Measurements from ENCODE around the gene PDHA1. TPM values are rescaled to one million over a fixed set of nuclear protein-coding genes. Genes with fewer than 3 reads are reported as not detected.
A peak's percentile ranks its signal among the peaks of the same experiment; 100 is the strongest.

Gene PDHA1
- 100 to 1,000 TPM in 4 of 6 donors, 10 to 100 TPM in 2; 60.6 to 216 (median 111) TPM for total RNA-seq

DNA sequence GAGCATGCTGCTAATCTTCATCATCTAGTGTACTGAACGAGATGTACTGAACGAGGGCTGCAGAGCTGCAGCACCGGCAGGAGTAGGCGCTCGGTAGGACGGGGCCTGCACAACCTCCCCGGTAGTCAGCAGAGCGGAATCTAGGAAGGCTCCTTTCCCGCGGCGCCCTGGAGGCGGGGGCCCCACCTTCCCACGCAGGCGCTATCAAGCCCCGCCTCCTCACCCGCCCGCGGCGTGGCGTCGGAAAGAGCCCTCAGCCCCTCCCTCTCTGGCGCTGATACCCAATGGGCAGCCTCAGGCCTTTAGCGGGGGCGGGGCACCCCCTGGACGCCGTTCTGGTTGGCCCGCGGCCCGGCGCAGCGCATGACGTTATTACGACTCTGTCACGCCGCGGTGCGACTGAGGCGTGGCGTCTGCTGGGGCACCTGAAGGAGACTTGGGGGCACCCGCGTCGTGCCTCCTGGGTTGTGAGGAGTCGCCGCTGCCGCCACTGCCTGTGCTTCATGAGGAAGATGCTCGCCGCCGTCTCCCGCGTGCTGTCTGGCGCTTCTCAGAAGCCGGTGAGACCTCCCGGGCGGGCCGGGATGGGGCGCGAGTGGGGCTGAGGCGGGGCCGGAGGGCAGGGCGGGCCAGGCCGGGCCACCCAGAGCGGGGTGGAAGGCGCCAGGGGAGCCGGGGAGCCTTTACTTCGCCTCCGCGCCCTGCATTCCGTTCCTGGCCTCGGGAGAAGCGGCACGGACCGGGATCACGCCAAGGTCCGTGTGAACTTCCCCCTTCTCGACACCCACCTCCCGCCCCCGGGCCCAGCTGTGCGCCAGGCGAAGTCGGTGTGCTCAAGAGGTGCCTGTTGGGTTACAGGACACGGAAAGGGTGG, at the start of gene PDHA1:
TSS of gene PDHA1 (plus strand) at position 393 of the 874 bp plus-strand sequence. CDS start at position 504, 111 bp downstream.
- H3K9me3 ChIP-seq: no peaks in the 10 kb centered on the region
- no peaks in the 10 kb centered on the region for H3K36me3 ChIP-seq
- peak within 1 kb of the TSS; percentile 62 to 88 (median 70) for H3K4me3 ChIP-seq
- H3K27me3 ChIP-seq: no peaks in the 10 kb centered on the region
- DNase-seq (peak; percentile 90 to 98), ATAC-seq (ENCODE audit: low FRiP score in 2 of 2) (peak; percentile 97 to 100)
- 37% methylated on average over 61 of the region's 81 CpGs; no CpG with 5 or more reads in 1 of the 2 donors for WGBS, 2 donors
- H3K27ac ChIP-seq: peak within 1 kb of the TSS; percentile 87 to 90 (median 89)
- peaks cover 0 to 11% (median 7%) of the 10 kb centered on the region in 4 donors for H3K4me1 ChIP-seq
- TF ChIP-seq POLR2AphosphoS5 (IDR thresholded peaks at IDR 0.05): peak; percentile 53 to 79
- peak in 3 of 4 donors; percentile 33 to 78 (median 53) for TF ChIP-seq POLR2A (IDR thresholded peaks at IDR 0.05)
- no peak for TF ChIP-seq EP300 (IDR thresholded peaks at IDR 0.05)

DNA sequence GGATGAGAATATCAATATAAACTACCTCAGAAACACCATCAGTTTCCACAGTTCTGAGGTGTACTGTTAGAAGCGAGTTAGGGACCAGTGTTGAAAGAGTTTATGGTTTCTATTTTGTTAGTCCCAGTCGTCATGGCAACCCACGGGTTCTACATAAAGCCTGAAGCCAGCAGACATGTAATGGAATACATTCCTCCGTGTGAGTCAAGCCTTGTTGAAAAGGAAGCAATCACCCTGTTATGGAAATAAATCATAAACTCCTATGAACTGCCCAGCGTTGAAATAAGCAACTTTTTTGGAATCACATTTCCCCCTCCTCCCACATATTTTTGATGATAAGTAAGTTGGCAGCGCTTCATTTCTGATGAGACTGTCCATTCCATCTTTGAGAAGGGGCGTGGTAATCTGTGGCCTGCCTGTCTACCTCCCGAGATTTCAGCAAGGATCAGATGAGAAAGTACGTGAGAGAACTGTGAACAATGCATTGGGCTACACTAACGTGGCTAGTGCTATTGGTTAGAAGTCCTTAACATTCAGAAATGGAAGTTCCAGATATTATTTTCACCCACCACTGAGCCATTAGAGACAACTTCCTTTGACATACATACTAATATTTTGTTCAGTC, 40.4 kb upstream of the PDHA1 start:
- H3K27ac ChIP-seq: no peak overlapping the region
- WGBS, 2 donors: 62 to 65% methylated on average over 10 of the region's 10 CpGs
- H3K4me3 ChIP-seq: no peak overlapping the region
- H3K4me1 ChIP-seq: no peaks in the 10 kb centered on the region
- no peak for TF ChIP-seq POLR2AphosphoS5 (IDR thresholded peaks at IDR 0.05)
- TF ChIP-seq, protein P1, sequence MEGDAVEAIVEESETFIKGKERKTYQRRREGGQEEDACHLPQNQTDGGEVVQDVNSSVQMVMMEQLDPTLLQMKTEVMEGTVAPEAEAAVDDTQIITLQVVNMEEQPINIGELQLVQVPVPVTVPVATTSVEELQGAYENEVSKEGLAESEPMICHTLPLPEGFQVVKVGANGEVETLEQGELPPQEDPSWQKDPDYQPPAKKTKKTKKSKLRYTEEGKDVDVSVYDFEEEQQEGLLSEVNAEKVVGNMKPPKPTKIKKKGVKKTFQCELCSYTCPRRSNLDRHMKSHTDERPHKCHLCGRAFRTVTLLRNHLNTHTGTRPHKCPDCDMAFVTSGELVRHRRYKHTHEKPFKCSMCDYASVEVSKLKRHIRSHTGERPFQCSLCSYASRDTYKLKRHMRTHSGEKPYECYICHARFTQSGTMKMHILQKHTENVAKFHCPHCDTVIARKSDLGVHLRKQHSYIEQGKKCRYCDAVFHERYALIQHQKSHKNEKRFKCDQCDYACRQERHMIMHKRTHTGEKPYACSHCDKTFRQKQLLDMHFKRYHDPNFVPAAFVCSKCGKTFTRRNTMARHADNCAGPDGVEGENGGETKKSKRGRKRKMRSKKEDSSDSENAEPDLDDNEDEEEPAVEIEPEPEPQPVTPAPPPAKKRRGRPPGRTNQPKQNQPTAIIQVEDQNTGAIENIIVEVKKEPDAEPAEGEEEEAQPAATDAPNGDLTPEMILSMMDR (IDR thresholded peaks at IDR 0.05): no peak
- no peak for TF ChIP-seq EP300 (IDR thresholded peaks at IDR 0.05)
- no peaks in the 10 kb centered on the region for H3K36me3 ChIP-seq
- H3K9me3 ChIP-seq: no peaks in the 10 kb centered on the region
- H3K27me3 ChIP-seq: no peaks in the 10 kb centered on the region
- ATAC-seq (ENCODE audit: low FRiP score in 2 of 2) (peak in 1 of 2 donors; percentile 92), DNase-seq (no peak)

DNA sequence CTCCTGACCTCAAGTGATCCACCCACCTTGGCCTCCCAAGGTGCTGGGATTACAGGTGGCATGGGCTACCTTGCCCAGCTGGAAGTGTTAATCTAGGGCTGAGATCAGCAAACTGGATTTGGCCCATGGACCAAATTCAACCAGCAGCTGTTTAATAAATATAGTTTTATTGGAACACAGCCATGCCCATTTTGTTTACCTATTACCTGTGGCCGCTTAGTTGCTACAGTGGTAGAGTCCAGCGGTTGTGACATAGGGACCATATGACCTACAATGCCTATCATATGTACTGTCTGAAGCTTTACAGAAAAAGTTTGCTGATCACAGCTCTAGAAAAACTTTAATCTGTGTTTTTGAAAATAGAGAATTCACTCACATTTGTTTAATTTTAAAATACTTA, 17.2 kb upstream of the PDHA1 start:
- H3K36me3 ChIP-seq: no peaks in the 10 kb centered on the region
- 79 to 86% methylated on average over 2 of the region's 2 CpGs for WGBS, 2 donors
- DNase-seq (no peak), ATAC-seq (ENCODE audit: low FRiP score in 2 of 2) (no peak)
- H3K27me3 ChIP-seq: no peaks in the 10 kb centered on the region
- H3K4me1 ChIP-seq: no peaks in the 10 kb centered on the region
- H3K27ac ChIP-seq: no peak overlapping the region
- no peak for TF ChIP-seq POLR2AphosphoS5 (IDR thresholded peaks at IDR 0.05)
- no peak for TF ChIP-seq EP300 (IDR thresholded peaks at IDR 0.05)
- H3K4me3 ChIP-seq: no peak overlapping the region
- H3K9me3 ChIP-seq: no peaks in the 10 kb centered on the region

DNA sequence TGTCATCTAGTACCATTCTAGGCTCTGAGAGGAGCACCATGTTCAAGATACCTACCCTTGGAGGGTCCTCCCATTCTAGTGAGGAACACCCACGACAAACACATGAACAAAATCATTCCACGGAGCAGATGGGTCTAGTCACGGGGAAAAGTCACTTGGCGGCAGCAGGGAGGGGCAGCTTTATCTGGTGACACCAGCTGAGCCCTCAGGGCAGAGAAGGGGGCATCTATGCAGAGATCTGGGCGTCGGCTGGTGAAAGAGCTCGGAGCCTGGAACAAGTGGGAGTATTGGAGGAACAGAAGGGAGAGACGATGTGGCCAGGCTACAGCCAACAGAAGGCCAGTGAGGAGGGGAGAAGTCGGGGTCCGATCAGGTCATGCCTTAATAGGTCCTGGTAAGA, 11.9 kb upstream of the PDHA1 start:
- WGBS, 2 donors: 83 to 84% methylated on average over 10 of the region's 10 CpGs
- TF ChIP-seq POLR2AphosphoS5 (IDR thresholded peaks at IDR 0.05) (no peak), POLR2A (IDR thresholded peaks at IDR 0.05) (no peak), EP300 (IDR thresholded peaks at IDR 0.05) (no peak)
- TF ChIP-seq, protein P1 (IDR thresholded peaks at IDR 0.05): no peak
- DNase-seq: no peak
- no peaks in the 10 kb centered on the region for H3K27me3 ChIP-seq
- H3K4me1 ChIP-seq: no peaks in the 10 kb centered on the region
- no peak overlapping the region for H3K27ac ChIP-seq
- no peak for ATAC-seq (ENCODE audit: low FRiP score in 2 of 2)
- H3K9me3 ChIP-seq: peaks cover 0 to 10% (median 0%) of the 10 kb centered on the region in 4 donors
- no peaks in the 10 kb centered on the region for H3K36me3 ChIP-seq
- H3K4me3 ChIP-seq: no peak overlapping the region

DNA sequence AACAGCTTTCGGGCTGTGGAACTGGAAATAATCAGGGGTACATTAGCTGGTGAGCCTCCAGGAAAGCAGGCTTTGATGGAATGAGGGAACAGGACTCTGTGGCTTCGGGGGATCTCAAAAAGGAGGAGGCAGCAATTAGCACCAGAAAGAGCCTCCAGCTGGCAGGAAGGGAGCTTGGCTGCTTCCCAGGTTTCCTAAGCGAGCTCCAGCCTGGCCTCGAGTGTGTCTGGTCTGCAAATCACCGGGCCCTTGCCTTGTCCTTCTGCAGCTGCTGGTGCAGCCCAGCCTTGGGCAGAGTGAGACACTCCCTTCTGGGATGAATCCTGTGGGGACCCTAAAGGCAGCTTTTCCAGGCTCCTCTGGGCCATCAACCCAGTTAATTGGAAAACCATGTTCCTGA, 10.7 kb upstream of the PDHA1 start:
- peaks cover 0 to 10% (median 0%) of the 10 kb centered on the region in 4 donors for H3K9me3 ChIP-seq
- H3K36me3 ChIP-seq: no peaks in the 10 kb centered on the region
- TF ChIP-seq EP300 (IDR thresholded peaks at IDR 0.05): no peak
- TF ChIP-seq, protein P1 (IDR thresholded peaks at IDR 0.05): no peak
- TF ChIP-seq POLR2AphosphoS5 (IDR thresholded peaks at IDR 0.05): no peak
- TF ChIP-seq POLR2A (IDR thresholded peaks at IDR 0.05): no peak
- H3K27ac ChIP-seq: no peak overlapping the region
- DNase-seq (no peak), ATAC-seq (ENCODE audit: low FRiP score in 2 of 2) (peak in 1 of 2 donors; percentile 74)
- no peaks in the 10 kb centered on the region for H3K27me3 ChIP-seq
- WGBS, 2 donors: 59 to 75% methylated on average over 1 to 5 of the region's 5 CpGs
- no peak overlapping the region for H3K4me3 ChIP-seq
- H3K4me1 ChIP-seq: no peaks in the 10 kb centered on the region
